Type B pancreatic cell (in vitro differentiated cells): ENCODE measurements around the gene KREMEN2. TPM values are rescaled to one million over a fixed set of nuclear protein-coding genes. Genes with fewer than 3 reads are reported as not detected.

ENCODE experiments used
- DNase-seq: peaks from one replicate; pipeline ENCODE4 v3.0.0; 2021; ENCODE audit warnings: mixed read lengths; ENCODE audit not compliant: unreplicated experiment; ENCODE audit errors: extremely low spot score
- H3K27ac Mint-ChIP-seq: 2 replicates; pipeline ENCODE4 v1.8.0; 2021; ENCODE audit warnings: mild to moderate bottlenecking, mixed read lengths
- H3K27me3 Mint-ChIP-seq: 2 replicates; pipeline ENCODE4 v1.8.0; 2021; ENCODE audit warnings: mixed read lengths
- H3K36me3 Mint-ChIP-seq: 2 replicates; pipeline ENCODE4 v1.8.0; 2021; ENCODE audit warnings: mixed read lengths
- H3K4me1 Mint-ChIP-seq: one replicate; pipeline ENCODE4 v1.8.0; 2021; ENCODE audit warnings: mixed read lengths; ENCODE audit not compliant: unreplicated experiment
- H3K4me3 Mint-ChIP-seq: 2 replicates; pipeline ENCODE4 v1.8.0; 2021; ENCODE audit warnings: mild to moderate bottlenecking, mixed read lengths
- H3K9me3 Mint-ChIP-seq: 2 replicates; pipeline ENCODE4 v1.8.0; 2021; ENCODE audit warnings: mixed read lengths
- total RNA-seq: library from RNA; stranded (reverse); gene quantifications from 2 replicates; pipeline ENCODE4 v1.2.1, GENCODE V29; 2021; ENCODE audit warnings: low replicate concordance
- TF ChIP-seq, protein P1 (sequence below): fragments of 200-600 bp; sonication (generic); conservative IDR thresholded peaks from 2 replicates; pipeline ENCODE4 v1.5.0; 2021; ENCODE audit warnings: antibody characterized with exemption, mild to moderate bottlenecking

Gene KREMEN2
- total RNA-seq, 1 donor from 2014 or later, result 4.5 TPM

DNA sequence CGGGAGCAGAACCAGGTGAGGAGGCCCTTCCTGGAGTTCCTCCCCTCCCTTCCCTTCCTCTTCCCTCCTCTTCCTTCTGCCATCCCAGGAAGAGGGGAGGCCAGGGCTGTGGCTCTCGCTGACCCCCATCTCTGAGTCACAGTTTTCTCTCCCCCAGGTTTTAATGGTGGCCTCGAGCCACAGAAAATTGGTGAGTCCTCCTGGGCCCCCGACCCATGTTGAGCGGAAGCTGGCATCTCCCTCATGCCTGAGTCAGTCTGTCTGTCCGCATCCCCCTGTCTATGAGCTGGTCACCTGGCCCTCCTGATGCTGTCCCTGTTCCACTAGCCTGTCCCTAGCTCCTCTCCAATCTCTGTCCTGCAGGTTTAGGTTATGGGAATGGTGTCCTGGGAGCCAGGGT lies 35.9 kb downstream of the KREMEN2 start:
- Mint-ChIP-seq H3K27ac (no peak overlapping the region), H3K9me3 (no peaks in the 10 kb centered on the region), H3K27me3 (peaks cover 28% of the 10 kb centered on the region), H3K4me3 (no peak overlapping the region), H3K36me3 (no peaks in the 10 kb centered on the region), H3K4me1 (no peaks in the 10 kb centered on the region)
- TF ChIP-seq, protein P1, sequence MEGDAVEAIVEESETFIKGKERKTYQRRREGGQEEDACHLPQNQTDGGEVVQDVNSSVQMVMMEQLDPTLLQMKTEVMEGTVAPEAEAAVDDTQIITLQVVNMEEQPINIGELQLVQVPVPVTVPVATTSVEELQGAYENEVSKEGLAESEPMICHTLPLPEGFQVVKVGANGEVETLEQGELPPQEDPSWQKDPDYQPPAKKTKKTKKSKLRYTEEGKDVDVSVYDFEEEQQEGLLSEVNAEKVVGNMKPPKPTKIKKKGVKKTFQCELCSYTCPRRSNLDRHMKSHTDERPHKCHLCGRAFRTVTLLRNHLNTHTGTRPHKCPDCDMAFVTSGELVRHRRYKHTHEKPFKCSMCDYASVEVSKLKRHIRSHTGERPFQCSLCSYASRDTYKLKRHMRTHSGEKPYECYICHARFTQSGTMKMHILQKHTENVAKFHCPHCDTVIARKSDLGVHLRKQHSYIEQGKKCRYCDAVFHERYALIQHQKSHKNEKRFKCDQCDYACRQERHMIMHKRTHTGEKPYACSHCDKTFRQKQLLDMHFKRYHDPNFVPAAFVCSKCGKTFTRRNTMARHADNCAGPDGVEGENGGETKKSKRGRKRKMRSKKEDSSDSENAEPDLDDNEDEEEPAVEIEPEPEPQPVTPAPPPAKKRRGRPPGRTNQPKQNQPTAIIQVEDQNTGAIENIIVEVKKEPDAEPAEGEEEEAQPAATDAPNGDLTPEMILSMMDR, result no peak
- no peak for DNase-seq

DNA sequence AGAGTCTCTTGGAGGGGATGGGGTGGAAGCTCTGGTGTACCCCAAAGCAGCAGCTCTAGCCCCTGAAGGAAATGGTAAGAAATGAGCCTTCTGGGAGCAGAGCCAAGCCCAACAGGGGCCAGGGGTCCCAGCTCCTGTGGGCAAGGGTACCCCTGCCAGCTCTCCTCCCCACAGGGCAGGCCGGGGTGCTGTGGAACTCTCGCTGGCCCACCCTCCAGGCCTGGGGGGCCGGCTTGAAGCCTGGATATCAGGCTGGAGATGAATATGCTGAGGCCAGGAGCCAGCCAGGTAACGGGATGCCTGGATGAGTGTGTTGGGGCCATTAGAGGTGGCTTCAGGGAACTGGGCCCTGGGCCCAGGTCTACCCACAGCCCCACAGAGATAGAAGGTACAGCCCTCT lies 36.5 kb downstream of the KREMEN2 start:
- DNase-seq, result no peak
- Mint-ChIP-seq H3K36me3 (no peaks in the 10 kb centered on the region), H3K9me3 (no peaks in the 10 kb centered on the region), H3K27me3 (peaks cover 30% of the 10 kb centered on the region), H3K4me1 (no peaks in the 10 kb centered on the region), H3K4me3 (no peak overlapping the region), H3K27ac (no peak overlapping the region)
- TF ChIP-seq, protein P1, result no peak

DNA sequence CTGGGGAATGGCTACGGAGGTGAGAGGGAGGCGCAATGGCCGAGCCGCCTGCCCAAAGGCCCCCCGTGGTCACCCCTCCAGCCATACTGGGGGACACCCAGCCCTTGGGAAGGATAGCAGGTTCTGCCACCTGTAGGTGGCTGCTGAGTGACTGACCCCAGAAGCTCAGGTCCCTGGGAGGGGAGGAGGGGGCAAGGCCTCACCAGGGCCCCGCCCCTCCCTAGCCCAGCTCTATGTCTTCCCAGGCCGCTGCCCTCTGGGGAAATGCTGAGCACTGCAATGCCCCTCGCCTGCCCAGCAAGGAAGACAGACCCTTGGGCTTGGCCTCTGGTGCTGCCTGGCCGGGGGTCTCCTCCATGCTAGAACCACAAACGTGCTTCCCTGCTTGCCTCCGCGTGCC lies 37.2 kb downstream of the KREMEN2 start:
- Mint-ChIP-seq H3K4me1 (no peaks in the 10 kb centered on the region), H3K27me3 (peaks cover 34% of the 10 kb centered on the region), H3K9me3 (no peaks in the 10 kb centered on the region), H3K27ac (no peak overlapping the region), H3K36me3 (no peaks in the 10 kb centered on the region), H3K4me3 (no peak overlapping the region)
- TF ChIP-seq, protein P1, result no peak
- DNase-seq, result no peak

DNA sequence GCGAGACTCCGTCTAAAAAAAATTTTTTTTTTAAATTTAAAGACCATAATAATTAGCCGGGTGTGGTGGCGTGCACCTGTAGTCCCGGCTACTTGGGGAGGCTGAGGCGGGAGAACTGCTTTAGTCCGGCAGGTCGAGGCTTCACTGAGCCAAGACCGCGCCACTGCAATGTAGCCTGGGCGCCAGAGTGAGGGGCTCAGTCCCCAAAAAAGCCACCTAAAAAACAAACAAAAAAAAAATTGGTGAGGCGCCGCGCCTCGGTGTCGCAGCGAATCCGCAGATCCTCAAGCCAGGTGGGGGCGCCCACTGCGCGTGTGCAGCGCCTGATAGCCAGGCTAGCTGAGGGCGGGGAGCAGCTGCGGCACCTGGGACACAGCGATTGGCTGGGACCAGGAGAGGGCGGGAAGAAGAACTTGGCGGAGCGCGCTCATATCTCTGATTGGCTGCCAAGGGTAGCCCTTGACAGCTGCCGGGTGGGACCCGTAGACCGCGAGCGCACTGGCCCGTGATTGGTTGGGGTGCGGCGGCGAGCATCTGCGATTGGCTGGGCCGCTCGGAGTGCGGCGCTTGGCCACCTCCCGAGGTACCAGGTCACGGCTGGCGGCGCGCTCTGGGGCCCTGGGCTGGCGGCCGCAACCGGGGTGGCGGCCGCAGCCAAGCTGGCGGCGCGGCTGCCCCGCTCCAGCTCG lies 39.7 kb downstream of the KREMEN2 start:
- H3K27ac Mint-ChIP-seq, result peak overlapping the region; percentile 82
- H3K4me1 Mint-ChIP-seq, result no peaks in the 10 kb centered on the region
- no peaks in the 10 kb centered on the region for H3K36me3 Mint-ChIP-seq
- DNase-seq, result peak; percentile 97
- peak overlapping the region; percentile 86 for H3K4me3 Mint-ChIP-seq
- TF ChIP-seq, protein P1, result peak; percentile 50
- peaks cover 54% of the 10 kb centered on the region for H3K27me3 Mint-ChIP-seq
- H3K9me3 Mint-ChIP-seq, result no peaks in the 10 kb centered on the region

DNA sequence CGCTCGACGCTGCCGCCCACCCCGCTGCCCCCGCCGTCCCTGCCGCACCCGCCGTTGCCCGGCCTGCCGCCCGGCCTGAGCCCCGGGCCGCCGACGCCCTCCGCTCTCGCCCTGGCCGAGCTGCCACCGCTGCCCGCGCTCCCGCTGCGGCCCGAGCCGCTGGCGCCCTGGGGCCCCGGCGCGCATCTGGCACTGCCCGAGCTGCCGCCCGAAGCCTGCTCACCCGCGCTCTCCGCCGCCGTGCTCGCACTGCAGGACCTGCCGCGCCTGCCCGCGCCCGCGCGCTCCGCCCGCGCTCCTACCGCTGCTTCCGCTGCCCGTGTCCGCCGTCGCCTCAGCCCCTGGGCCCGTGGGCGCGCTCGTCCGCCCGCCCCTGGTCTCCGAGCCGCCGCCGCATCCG lies 40.2 kb downstream of the KREMEN2 start:
- H3K27me3 Mint-ChIP-seq, result peaks cover 53% of the 10 kb centered on the region
- H3K9me3 Mint-ChIP-seq, result no peaks in the 10 kb centered on the region
- H3K4me3 Mint-ChIP-seq, result no peak overlapping the region
- no peaks in the 10 kb centered on the region for H3K36me3 Mint-ChIP-seq
- no peaks in the 10 kb centered on the region for H3K4me1 Mint-ChIP-seq
- DNase-seq, result no peak
- no peak overlapping the region for H3K27ac Mint-ChIP-seq
- TF ChIP-seq, protein P1, result no peak
